Cerebellar cortex (tissue), 1 donor: ENCODE results near the gene AIG1.
A peak's percentile ranks its signal among the peaks of the same experiment; 100 is the strongest.
"Not testable (repeated sequence)": the region's sequence is repeated elsewhere in the genome, so short reads cannot be mapped to it uniquely, and the experiment has no call there.

Experiments
- DNase-seq: peaks from one replicate; pipeline ENCODE4 v3.0.0-alpha.2; 2015; ENCODE audit warnings: low spot score

AIG1 gene

DNA sequence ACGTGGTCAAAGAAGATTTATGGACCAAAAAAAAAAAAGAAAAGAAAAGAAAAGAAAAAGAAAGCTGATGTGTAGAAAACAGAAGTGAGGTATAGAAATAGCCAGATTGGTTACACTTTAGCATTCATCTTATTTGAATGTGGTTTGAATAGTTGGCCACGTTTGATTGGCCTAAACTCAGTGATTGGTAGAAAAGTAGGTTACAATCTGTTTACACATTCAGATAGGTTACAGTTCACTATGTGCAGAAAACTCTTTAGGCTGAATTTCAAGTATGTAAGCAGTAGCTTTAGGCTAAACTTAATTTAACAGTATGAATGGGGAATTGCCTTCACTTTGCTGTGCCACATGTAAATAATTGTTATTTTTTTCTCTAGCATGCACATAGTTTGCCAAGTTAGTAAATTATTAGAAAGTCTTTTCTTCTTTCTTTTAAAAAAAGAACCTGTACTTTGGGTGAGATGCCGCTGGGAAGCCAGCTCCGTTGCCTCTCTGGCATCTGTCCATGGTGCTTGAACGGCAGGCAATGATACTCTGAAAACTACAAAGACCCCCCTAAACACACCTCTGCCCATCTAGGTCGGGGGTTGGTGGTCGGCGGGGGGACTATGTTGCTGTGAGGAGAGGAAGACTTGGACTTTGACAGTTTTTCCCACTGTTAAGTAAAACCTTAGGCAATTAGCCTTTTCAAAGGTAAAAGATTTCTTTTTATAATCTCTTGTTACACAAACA is 173.0 kb downstream of the AIG1 start:
- no peak for DNase-seq

DNA sequence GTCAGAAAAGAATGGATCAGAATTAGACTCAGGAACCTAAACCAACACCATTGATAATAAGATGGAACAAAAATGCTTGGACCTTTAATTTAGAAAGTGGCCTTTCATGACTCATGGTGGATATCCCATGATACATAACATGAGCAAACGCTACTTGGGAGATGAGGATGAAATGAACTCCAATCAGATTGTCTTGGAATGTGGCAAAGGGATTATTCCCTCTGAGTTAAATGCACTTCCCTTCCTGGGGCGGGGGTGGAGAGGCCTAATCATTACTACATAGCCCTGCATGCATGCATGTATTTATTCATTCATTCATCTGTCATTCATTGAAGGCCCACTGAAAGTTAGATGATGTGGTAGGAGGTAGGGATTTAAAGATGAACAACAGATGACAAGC is 174.0 kb downstream of the AIG1 start:
- no peak for DNase-seq

DNA sequence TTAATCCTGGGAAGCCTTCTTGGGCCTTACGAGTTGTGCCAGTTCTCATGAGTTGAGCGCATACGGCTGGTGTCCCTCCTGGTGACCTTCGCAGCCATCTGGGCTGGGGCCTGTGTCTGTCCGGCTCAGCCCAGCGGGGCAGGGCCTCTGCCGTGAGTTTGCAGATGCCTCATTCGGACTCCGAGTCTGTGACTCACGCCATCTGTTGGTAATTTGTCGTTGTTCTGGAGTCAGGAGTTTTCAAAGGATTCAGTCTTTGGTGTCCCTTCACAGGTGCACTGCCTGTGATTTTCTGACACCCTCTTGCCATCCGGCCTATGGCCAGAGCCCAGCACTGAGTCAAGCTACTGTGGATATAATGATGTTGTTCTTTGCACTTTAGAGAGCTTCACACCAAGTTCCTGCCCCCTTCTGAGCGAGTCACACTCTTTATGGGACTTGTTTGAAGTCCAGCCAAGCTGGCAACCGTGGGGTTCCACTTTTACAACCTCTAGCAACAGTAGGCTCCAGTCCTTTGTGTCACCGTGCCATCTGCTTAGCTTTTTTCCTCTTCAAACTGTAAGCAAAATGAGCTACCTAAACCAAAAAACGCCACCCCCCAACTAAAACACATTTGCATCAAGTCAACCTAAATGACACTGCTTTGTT is 175.6 kb downstream of the AIG1 start:
- peak; percentile 93 for DNase-seq

DNA sequence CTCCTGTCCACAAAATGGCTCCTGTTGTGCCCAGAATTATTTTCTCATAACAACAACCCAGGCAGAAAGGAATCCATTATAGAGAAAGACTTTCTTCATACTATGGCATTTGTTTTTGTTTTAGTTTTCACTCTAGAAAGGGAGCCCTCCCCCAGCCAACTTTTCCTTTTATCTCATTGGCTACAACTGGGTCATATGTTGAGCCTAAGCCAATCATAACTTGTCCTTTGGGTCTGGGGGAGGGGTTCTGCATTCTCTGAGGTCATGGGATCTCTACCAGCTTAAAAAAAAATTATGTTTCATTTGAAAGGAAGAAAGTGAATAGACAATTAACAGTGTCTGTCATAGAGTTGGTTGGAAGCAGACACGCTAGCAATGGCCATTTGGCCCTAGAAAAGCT is 177.6 kb downstream of the AIG1 start:
- no peak for DNase-seq

DNA sequence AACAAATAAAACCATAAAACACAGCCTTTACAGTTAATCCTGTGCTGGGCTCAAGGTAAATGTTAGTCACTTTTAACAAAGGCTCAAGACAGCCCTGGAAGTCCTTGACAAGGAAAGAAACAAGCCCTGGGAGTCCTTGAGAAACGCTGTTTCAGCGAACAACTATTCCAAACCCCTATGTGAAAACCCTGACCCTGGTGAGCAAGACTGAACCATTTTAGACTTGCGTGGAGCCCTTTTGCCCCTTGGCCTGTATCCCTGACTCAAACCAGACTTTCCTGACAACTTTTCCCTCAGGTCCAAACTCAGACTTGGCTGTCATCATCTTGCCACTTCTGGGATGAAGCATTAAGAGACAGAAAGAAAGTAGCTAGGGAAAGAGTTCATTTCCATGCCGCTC is 180.4 kb downstream of the AIG1 start:
- DNase-seq = no peak

DNA sequence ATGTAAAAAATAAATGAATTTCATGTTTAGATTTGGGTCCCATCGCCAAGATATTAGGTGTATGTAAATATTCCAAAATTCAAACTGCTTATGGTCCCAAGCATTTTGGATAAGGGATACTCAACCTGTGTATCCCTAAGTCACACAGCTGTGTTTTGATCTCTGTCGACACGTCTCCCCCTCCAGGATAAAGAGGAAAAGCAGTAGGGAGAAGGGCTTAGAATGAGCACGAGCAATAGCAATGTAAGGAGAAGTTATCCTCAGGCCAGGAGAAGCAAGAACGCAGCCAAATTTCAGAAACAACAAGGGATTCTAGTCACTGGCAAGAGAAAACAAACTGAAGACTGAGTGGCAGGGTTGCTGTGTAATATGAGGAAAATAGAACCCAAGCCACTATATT is 181.2 kb downstream of the AIG1 start:
- no peak for DNase-seq

DNA sequence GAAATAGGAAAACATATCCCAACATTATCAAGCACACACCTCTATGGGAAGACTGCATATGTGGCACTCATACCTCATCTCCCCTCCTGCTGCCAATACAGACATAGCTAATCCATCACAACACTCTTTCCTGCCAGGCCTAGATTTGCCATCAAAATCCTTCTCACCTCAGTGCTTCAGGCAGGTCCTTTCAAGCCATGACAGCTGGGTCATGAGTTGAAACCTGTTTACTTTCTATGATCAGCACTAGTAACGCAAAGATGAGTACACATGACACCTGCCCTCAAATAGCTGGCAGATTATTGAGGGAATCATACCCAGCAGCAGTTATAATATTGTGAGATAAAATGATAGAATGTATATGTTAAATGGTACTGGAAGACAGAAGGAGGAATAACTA is 183.1 kb downstream of the AIG1 start:
- DNase-seq = no peak

DNA sequence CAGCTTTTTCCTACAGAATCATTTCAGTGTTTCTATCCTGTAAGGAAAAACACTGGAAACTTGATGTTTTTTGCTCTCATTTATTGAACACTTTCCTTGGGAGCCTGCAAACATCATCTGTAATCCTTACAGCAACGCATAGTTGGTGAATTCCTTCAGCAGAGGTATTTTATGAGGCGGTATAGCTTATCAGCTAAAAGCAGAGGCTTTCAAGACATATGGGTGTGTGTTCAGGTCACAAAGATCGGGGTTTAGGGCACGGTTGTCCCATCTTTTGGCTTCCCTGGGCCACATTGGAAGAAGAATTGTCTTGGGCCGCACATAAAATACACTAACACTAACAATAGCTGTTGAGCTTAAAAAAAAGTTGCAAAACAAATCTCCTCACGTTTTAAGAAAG is 185.0 kb downstream of the AIG1 start:
- no peak for DNase-seq

DNA sequence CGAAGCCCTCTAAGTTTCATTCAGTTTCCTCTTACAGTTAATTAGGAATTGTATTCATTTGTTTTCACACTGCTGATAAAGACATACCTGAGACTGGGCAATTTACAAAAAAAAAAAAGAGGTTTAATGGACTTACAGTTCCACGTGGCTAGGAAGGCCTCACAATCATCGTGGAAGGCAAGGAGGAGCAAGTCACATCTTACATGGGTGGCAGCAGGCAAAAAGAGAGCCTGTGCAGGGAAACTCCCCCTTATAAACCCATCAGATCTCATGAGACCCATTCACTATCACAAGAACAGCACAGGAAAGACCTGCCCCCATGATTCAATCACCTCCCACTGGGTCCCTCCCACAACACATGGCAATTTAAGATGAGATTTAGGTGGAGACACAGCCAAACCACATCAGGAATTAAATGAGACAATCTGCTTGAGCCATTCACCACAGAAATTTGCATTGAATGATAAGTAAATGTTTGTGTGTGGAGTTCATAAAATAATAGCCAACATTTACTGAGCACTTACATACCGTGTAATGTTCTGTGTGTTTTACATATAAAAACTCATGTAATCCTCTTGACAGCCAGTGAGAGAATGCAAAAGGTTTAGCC is 185.6 kb downstream of the AIG1 start:
- not testable (repeated sequence) for DNase-seq

DNA sequence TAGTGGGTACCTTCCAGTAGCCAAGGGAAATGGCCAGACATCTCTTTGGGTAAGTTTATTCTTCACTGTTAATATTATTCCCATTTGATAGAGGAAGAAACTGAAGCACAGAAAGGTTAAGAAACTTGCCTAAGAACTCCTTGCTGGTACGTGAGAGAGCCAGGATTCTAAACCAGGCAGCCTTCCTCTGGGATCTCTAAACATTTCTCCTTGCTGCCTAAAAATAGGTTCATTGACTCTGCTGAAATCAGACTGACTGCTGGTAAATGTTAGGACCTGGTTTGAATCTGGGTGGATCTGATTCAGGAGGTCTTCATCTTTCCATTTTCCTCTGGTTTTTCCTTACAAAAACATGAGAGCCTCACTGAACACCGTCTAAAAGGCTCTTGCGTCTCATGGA is 186.9 kb downstream of the AIG1 start:
- no peak for DNase-seq

DNA sequence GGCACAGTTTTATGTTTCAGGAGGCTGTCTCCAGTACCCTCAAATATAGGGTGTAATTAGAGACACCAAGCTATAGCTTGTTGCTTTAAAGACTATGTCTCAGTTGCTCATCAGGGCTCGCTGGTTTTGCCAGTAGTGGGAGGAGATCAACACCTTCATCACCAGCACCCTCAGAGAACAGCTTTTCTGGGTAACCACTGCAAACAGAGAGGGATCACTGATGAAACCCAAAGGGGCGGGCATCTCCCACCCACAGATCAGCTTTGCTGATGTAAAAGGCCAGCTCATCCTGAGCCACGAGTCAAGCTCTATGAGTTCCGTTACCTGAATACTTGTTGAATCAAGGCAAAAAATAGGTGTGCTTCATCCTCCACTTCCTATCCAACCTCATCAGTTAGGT is 187.7 kb downstream of the AIG1 start:
- no peak for DNase-seq

DNA sequence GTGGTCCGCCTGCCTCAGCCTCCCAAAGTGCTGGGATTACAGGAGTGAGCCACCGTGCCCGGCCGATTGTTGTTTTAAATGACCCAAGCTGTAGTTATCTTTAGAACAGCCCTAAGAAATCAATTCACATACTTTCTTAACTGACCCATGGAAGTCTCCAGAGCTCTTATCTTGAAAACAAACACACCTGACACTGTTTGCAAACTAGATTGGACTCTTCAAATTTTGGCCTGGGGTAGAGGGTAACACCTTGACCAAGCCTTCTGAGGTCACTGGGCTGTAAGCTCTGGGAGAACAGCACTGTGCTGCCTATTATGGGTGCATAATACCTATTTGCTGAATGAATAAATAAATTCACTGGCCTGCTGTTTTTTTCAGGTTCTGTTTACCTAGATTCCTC is 190.6 kb downstream of the AIG1 start:
- no peak for DNase-seq

DNA sequence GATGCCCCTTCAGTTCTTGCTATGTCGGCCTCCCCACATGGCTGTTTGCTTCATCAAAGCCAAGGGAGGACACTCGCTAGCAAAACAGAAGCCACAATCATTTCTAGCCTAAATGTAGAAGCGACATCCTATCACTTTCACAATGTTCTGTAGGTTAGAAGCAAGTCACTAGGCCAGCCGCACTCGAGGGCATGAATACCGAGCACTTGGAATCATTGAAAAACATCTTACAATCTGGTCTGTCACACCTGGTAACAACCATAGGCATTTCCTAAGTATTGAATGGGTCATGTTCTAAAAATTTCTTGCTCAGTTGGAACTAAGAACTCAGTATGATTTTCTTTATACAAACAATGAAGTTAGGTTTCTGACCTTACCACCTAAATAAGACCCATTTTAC is 192.3 kb downstream of the AIG1 start:
- no peak for DNase-seq

DNA sequence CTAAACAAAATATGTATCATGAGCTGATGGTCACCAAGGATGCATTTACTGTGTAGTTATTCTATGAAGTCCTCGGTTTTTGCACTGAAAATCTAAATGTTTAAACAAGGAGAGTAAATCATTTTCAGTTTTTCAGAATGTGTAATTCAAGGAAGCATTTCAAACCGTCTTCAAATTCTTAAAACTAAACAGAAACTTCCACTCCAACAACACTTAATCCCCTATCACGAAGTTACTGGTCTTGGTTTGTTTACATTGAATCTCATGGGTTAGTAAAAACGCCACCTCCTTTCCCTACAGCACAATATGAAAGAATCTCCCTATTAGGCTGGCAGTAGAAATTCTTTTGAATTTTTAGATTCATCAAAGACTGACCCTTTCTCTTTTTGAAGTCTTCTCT is 192.9 kb downstream of the AIG1 start:
- no peak for DNase-seq

DNA sequence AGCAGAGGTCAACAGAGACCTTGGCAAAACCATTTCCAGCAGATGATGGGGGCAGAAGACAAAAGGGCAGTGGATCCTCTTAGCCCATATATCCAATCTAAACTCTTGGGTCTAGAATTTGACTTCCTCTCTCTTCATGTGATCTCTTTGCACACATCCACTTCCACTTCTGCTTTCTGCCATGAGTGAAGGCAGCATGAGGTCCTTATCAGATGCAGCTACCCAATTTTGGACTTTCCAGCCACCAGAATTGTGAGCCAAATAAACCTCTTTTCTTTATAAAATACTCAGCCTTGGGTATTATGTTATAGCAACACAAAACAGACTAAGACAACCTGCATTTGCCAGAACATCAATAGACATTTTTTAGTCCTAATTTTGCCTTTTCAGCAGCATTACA is 198.3 kb downstream of the AIG1 start:
- DNase-seq = no peak

DNA sequence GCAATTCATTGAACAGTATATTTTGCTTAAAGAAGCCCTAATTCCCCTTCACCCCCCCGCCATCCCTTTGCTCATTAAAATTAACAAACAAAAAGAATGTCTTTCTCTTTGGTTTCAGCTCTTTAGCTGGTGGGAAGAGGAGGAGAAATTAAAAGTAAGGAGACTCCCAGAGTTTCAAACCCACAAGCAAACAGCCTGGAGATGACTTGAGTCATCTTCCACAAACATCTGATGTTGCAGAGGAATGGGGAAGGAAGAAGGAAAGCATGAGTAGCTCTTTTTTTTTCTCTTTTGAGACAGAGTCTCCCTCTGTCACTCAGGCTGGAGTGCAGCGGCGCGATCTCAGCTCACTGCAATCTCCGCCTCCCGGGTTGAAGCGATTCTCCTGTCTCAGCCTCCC is 200.2 kb downstream of the AIG1 start:
- no peak for DNase-seq

DNA sequence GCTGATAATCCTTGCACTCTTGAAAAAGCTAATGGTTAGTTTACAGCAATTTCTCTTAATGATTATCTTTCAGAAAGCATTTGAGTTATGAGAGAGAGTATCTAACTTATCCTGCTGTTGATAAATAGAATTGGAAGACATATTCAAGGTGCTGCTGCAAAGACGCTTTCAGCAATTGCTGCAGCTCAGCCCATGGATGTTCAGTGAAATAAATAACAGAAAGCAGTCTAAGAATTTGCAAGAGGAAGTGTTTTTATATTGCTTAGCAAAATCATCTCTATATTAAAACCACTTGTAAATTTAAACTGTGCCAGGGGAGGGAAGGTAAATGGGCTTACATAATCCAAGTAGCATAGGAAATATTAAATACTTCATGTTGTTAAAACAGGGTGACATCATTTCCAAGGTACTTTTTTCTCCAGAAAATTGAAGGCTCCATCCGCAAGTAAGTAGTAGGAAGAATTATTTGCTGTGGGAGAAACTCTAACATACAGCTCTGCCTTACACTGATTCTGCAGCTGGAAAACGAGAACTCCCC is 201.3 kb downstream of the AIG1 start:
- no peak for DNase-seq

DNA sequence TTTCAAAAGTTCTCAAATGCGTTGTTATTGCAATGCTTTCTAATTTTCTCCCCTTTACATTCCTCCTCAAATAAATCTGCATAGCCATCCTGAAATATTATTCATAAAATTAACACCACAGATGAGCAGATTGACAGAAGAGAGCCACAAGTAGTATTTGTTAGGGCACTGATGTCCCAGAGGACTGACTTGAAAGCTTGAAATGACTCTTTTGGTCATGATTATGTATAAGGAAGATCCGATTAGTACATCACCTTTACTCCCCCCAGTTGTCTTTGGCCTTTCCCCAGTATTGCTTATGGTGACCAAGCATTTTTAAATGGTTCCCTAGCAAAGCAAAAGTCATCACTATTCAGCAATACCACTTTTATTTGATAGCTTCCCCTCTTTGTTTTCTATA is 202.2 kb downstream of the AIG1 start:
- DNase-seq = no peak

DNA sequence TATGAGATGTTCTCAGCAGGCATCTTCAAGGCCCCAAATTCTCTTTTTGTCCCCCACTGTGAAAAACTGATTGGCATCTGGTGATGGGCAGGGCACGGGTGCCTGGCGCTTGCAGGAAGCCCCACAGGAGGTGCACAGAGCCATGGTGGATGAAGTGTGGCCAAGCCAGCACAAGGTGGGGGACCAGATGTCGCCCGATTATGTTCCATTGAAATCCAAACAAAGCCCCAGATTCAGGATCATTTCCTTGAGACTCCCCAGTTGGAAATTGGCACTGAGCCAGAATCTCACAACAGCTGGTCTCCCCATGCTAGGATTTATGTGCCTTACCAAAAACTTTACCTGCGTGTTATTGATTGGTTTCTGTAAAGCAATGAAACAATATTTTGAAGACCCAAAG is 203.7 kb downstream of the AIG1 start:
- DNase-seq = peak; percentile 18

DNA sequence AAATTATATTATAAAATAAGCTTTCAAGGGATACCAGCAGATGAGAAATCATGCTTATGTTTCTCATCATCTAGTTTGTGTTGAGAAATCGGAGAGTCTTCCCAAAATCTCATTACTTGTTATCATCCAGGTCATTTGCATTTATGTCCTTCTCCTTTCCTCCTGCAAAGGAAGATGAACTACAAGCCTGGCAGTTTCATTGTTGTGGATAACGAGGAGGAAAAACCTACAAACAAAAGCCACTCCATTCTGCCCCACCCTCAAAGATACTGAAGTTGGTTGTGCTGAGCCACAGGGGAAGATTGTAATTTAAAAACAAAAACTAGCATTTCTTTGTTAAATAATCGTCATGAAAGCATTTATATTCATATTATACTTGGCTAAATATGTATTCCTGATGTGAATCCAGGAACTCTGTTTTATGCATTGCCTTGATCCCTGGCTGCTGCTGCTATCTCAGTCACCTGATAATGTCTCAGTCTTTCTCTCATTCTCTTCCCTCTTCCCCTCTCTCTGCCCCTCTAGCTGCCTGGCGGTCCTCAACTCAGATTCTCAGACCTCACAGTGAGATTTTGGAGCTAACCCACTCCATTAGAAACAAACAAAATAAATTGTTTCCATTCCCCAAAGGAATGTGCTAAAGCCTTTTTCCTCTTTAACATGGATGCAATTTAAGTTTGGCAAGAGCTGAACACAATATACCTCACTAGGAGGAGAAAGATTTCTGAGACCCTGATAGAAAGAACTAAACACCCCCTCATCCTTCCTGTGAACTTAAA is 204.5 kb downstream of the AIG1 start:
- no peak for DNase-seq

DNA sequence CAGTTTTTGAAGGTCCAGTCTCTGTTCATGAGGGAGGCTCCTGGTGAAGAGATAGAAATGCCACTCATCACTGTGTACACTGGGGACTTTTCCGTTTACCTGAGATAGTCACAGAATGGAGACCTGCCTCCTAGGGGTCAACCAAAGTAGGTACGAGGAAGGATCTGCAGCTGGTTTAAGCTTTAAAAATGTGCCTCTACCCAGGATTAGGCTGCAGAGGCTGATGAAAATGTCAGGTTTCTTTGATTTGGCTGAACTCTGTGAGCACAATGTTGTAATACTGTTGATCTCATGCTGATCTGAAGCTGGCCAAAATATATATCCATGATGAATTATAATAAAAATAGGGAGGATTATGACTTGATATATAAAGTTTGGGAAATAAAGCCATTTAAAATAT is 207.1 kb downstream of the AIG1 start:
- DNase-seq = no peak

DNA sequence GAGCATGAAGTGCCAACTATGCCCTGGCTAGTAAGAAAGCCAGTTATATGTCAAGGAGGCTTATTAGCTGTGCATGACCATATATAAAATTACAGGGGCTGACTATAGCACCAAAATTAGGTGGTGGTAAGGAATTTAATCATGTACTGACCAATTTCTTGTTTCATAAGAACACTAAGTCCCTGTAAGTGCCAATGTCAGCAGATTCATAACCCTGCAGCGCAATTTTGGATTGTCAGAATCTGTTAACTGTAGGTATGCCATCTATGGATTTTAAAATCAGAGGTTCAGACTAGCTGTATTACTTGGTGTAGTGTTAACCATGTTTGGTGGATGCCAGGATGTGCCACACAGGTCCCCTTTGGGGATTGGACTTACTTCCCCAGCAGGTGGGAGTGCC is 207.8 kb downstream of the AIG1 start:
- no peak for DNase-seq

DNA sequence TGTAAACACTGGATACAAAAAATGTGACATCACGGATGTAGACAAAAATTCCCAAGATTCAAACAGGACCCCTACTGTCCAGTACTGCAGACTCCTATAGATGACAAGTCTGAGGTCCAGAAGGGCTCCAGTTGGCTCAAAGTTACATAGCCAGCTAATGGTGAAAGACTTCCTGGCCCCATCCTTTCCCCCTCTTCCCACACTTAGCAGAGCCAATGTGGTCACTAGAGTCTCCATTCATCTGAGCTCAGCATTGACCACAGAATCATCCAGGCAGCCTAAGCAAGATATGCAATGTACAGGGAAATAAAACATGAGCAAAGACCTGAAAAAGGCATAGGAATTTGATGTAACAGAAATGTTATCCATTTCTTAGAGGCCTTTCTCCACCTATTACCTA is 209.3 kb downstream of the AIG1 start:
- DNase-seq = no peak
